Measurements from ENCODE around the gene DNMT3A. TPM values are rescaled to one million over a fixed set of nuclear protein-coding genes. Genes with fewer than 3 reads are reported as not detected.

DNMT3A gene
- total RNA-seq, 1 donor from 2014 or later: 80.2 TPM

GRCh38 chr2:25251422-25252273 is 90.1 kb downstream of the DNMT3A start:
- peak overlapping the region; percentile 79 for H3K4me3 Mint-ChIP-seq (ENCODE audit: unreplicated experiment)
- DNase-seq (ENCODE audit: extremely low spot score, unreplicated experiment): peak; percentile 88
- peaks cover 34% of the 10 kb centered on the region for H3K36me3 Mint-ChIP-seq (ENCODE audit: unreplicated experiment)
- no peaks in the 10 kb centered on the region for H3K9me3 Mint-ChIP-seq (ENCODE audit: unreplicated experiment)
- peaks cover 29% of the 10 kb centered on the region for H3K4me1 Mint-ChIP-seq (ENCODE audit: unreplicated experiment)
- no peaks in the 10 kb centered on the region for H3K27me3 Mint-ChIP-seq (ENCODE audit: unreplicated experiment)
- H3K27ac Mint-ChIP-seq (ENCODE audit: unreplicated experiment): peak overlapping the region; percentile 84
- no peak for TF ChIP-seq CTCF (IDR thresholded peaks at IDR 0.05)

GRCh38 chr2:25251071-25251421 is 90.7 kb downstream of the DNMT3A start:
- Mint-ChIP-seq H3K4me1 (ENCODE audit: unreplicated experiment) (peaks cover 27% of the 10 kb centered on the region), H3K27ac (ENCODE audit: unreplicated experiment) (peak overlapping the region; percentile 84), H3K4me3 (ENCODE audit: unreplicated experiment) (peak overlapping the region; percentile 79), H3K27me3 (ENCODE audit: unreplicated experiment) (no peaks in the 10 kb centered on the region), H3K36me3 (ENCODE audit: unreplicated experiment) (peaks cover 34% of the 10 kb centered on the region), H3K9me3 (ENCODE audit: unreplicated experiment) (no peaks in the 10 kb centered on the region)
- DNase-seq (ENCODE audit: extremely low spot score, unreplicated experiment): no peak
- no peak for TF ChIP-seq CTCF (IDR thresholded peaks at IDR 0.05)

- TF ChIP-seq CTCF (IDR thresholded peaks at IDR 0.05): no peak
- H3K36me3 Mint-ChIP-seq (ENCODE audit: unreplicated experiment): peaks cover 35% of the 10 kb centered on the region
- H3K27ac Mint-ChIP-seq (ENCODE audit: unreplicated experiment): peak overlapping the region; percentile 38
- no peaks in the 10 kb centered on the region for H3K9me3 Mint-ChIP-seq (ENCODE audit: unreplicated experiment)
- H3K4me3 Mint-ChIP-seq (ENCODE audit: unreplicated experiment): peak overlapping the region; percentile 79
- H3K4me1 Mint-ChIP-seq (ENCODE audit: unreplicated experiment): peaks cover 27% of the 10 kb centered on the region
- H3K27me3 Mint-ChIP-seq (ENCODE audit: unreplicated experiment): no peaks in the 10 kb centered on the region
- no peak for DNase-seq (ENCODE audit: extremely low spot score, unreplicated experiment)
Measured at GRCh38 chr2:25250331-25251070, 91.2 kb downstream of the DNMT3A start.

- H3K36me3 Mint-ChIP-seq (ENCODE audit: unreplicated experiment): peaks cover 32% of the 10 kb centered on the region
- no peak for DNase-seq (ENCODE audit: extremely low spot score, unreplicated experiment)
- peak overlapping the region; percentile 79 for H3K4me3 Mint-ChIP-seq (ENCODE audit: unreplicated experiment)
- no peak for TF ChIP-seq CTCF (IDR thresholded peaks at IDR 0.05)
- H3K4me1 Mint-ChIP-seq (ENCODE audit: unreplicated experiment): peaks cover 27% of the 10 kb centered on the region
- peak overlapping the region; percentile 38 for H3K27ac Mint-ChIP-seq (ENCODE audit: unreplicated experiment)
- no peaks in the 10 kb centered on the region for H3K27me3 Mint-ChIP-seq (ENCODE audit: unreplicated experiment)
- no peaks in the 10 kb centered on the region for H3K9me3 Mint-ChIP-seq (ENCODE audit: unreplicated experiment)
Measured at GRCh38 chr2:25249785-25250184, 91.9 kb downstream of the DNMT3A start.

Data from osteocyte (in vitro differentiated cells).